ENCODE data around the gene ACOX1.

The ACOX1 gene

GRCh38 chr17:75892556-75893224 is 86.3 kb downstream of the ACOX1 start:
- DNase-seq (ENCODE audit: low spot score), result no peak

GRCh38 chr17:75891605-75892555 is 87.1 kb downstream of the ACOX1 start:
- Histone ChIP-seq H3K79me1 (ENCODE audit: low read depth, low read length) (peaks cover 15% of the 10 kb centered on the region), H2AK5ac (ENCODE audit: low read depth, low read length) (no peak overlapping the region), H2BK120ac (ENCODE audit: low read depth, low read length) (no peak overlapping the region), H3K4me1 (ENCODE audit: control insufficient read depth in 2 of 2, insufficient read depth in 1 of 2, low read depth in 1 of 2, low read length in 2 of 2) (peaks cover 0 to 13% of the 10 kb centered on the region in 2 donors), H3K4me2 (ENCODE audit: insufficient read depth, low read length, poor library complexity, severe bottlenecking) (no peak overlapping the region), H3K9ac (ENCODE audit: low read depth, low read length, poor library complexity) (peak overlapping the region; percentile 70), H2BK15ac (ENCODE audit: low read length) (no peak overlapping the region), H3K4ac (ENCODE audit: low read length) (no peak overlapping the region), H3K18ac (ENCODE audit: low read length) (no peak overlapping the region), H3K9me3 (replicated peaks in 1 of 2; ENCODE audit: control insufficient read depth in 2 of 2, insufficient read depth in 1 of 2, low read depth in 1 of 2, low read length in 2 of 2) (peaks cover 0 to 2% of the 10 kb centered on the region in 2 donors), H3K27me3 (ENCODE audit: control insufficient read depth in 3 of 3, insufficient read depth in 3 of 3, low read depth in 1 of 3, low read length in 3 of 3) (no peaks in the 10 kb centered on the region), H4K91ac (ENCODE audit: low read depth, low read length, poor library complexity) (no peak overlapping the region), H3K27ac (replicated peaks; ENCODE audit: low read length) (no peak overlapping the region), H2AFZ (ENCODE audit: low read length) (no peak overlapping the region), H4K8ac (ENCODE audit: low read depth, low read length) (peak overlapping the region; percentile 65), H2BK12ac (ENCODE audit: low read length) (no peak overlapping the region), H2BK5ac (ENCODE audit: low read length) (no peak overlapping the region), H3K14ac (ENCODE audit: low read length) (no peak overlapping the region), H3K23ac (ENCODE audit: low read depth, low read length, poor library complexity) (peak overlapping the region; percentile 25), H3K4me3 (ENCODE audit: low read length in 2 of 2) (no peak overlapping the region), H3K36me3 (replicated peaks in 1 of 2; ENCODE audit: control insufficient read depth in 2 of 2, insufficient read depth in 2 of 2, low read length in 2 of 2) (peaks cover 0 to 23% of the 10 kb centered on the region in 2 donors)
- no peak for DNase-seq (ENCODE audit: low spot score)
- WGBS, 2 donors (ENCODE audit: extremely low coverage in 2 of 2, insufficient read length in 2 of 2, insufficient replicate concordance in 1 of 2), result no CpG with 5 or more reads among the region's 32 CpGs

More at GRCh38 chr17:75892556-75893224, 86.3 kb downstream of the ACOX1 start:
- H4K91ac ChIP-seq (ENCODE audit: low read depth, low read length, poor library complexity), result no peak overlapping the region
- peak overlapping the region; percentile 9 for H2AK5ac ChIP-seq (ENCODE audit: low read depth, low read length)
- H3K79me1 ChIP-seq (ENCODE audit: low read depth, low read length), result peaks cover 15% of the 10 kb centered on the region
- no peak overlapping the region for H3K4me2 ChIP-seq (ENCODE audit: insufficient read depth, low read length, poor library complexity, severe bottlenecking)
- no peak overlapping the region for H2BK15ac ChIP-seq (ENCODE audit: low read length)
- no peak overlapping the region for H3K4ac ChIP-seq (ENCODE audit: low read length)
- H3K14ac ChIP-seq (ENCODE audit: low read length), result no peak overlapping the region
- no peak overlapping the region for H3K18ac ChIP-seq (ENCODE audit: low read length)
- H3K4me1 ChIP-seq (ENCODE audit: control insufficient read depth in 2 of 2, insufficient read depth in 1 of 2, low read depth in 1 of 2, low read length in 2 of 2), result peaks cover 0 to 13% of the 10 kb centered on the region in 2 donors
- H2BK120ac ChIP-seq (ENCODE audit: low read depth, low read length), result no peak overlapping the region
- H4K8ac ChIP-seq (ENCODE audit: low read depth, low read length), result no peak overlapping the region
- H3K9ac ChIP-seq (ENCODE audit: low read depth, low read length, poor library complexity), result peak overlapping the region; percentile 70
- H3K27me3 ChIP-seq (ENCODE audit: control insufficient read depth in 3 of 3, insufficient read depth in 3 of 3, low read depth in 1 of 3, low read length in 3 of 3), result no peaks in the 10 kb centered on the region
- peak overlapping the region; percentile 13 for H2BK5ac ChIP-seq (ENCODE audit: low read length)
- peaks cover 6 to 25% of the 10 kb centered on the region in 2 donors for H3K36me3 ChIP-seq (replicated peaks in 1 of 2; ENCODE audit: control insufficient read depth in 2 of 2, insufficient read depth in 2 of 2, low read length in 2 of 2)
- no peak overlapping the region for H2BK12ac ChIP-seq (ENCODE audit: low read length)
- peaks cover 0 to 2% of the 10 kb centered on the region in 2 donors for H3K9me3 ChIP-seq (replicated peaks in 1 of 2; ENCODE audit: control insufficient read depth in 2 of 2, insufficient read depth in 1 of 2, low read depth in 1 of 2, low read length in 2 of 2)
- no peak overlapping the region for H3K23ac ChIP-seq (ENCODE audit: low read depth, low read length, poor library complexity)
- H3K4me3 ChIP-seq (ENCODE audit: low read length in 2 of 2), result no peak overlapping the region
- no peak overlapping the region for H2AFZ ChIP-seq (ENCODE audit: low read length)
- no CpG with 5 or more reads among the region's 16 CpGs for WGBS, 2 donors (ENCODE audit: extremely low coverage in 2 of 2, insufficient read length in 2 of 2, insufficient replicate concordance in 1 of 2)
- H3K27ac ChIP-seq (replicated peaks; ENCODE audit: low read length), result no peak overlapping the region
